Left kidney (tissue), 2 donors: Measurements from ENCODE around the gene ZSCAN5B. TPM values are rescaled to one million over a fixed set of nuclear protein-coding genes. Genes with fewer than 3 reads are reported as not detected.

Source experiments
- DNase-seq: peaks from one replicate; pipeline ENCODE4 v3.0.0-alpha.2; 2013
- polyA plus RNA-seq: library from polyadenylated mRNA; unstranded; fragments of 120-200 nt; gene quantifications from one replicate; pipeline ENCODE4 v1.2.1, GENCODE V29; 2013; ENCODE audit not compliant: insufficient read length

ZSCAN5B gene
- polyA plus RNA-seq, 1 donor = 0.13 TPM

DNA sequence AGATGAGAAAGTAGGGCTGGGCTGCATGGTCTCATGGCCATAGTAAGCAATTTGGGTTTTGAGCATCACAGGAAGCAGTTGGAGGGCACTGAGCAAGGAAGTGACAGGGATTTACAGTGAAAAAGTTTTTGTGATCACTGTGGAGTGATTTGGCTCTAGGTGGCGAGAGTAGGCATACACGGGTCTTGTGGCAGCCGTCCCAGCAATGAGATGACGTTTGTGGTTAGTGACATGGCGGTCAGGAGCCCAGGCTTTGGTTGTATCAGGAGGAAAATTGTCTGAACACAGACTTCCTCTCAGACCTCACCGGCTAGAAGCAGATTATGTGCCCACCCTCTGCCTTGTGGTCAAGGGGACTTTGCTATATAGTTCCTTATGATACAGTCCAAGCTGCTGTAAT is 53.2 kb downstream of the ZSCAN5B start:
- no peak for DNase-seq

DNA sequence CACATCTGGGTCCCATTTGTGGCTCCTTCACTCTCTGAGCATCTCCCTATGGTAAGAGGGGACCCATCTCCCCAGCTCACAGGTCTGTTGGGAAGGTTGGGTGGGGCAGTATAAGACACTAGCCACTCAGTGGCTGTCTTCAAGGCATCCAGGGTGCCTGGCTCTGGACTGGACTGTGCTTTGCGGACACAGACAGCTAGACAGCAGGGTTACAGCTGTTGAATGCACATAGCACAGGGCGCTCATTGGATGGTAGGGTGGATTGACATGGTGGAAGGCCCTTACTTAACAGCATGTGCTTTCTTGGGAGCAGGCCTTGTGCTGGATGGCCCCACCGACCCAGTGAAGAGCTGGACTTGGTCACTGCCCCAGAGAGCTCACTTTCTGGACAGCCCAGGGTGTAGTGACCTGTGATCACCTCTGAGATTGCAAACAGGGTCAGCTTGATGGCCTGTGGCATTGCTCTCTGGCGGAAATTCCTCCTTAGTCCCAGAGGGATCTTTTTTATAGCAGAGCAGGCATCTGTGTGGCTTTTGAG is 54.6 kb downstream of the ZSCAN5B start:
- no peak for DNase-seq

DNA sequence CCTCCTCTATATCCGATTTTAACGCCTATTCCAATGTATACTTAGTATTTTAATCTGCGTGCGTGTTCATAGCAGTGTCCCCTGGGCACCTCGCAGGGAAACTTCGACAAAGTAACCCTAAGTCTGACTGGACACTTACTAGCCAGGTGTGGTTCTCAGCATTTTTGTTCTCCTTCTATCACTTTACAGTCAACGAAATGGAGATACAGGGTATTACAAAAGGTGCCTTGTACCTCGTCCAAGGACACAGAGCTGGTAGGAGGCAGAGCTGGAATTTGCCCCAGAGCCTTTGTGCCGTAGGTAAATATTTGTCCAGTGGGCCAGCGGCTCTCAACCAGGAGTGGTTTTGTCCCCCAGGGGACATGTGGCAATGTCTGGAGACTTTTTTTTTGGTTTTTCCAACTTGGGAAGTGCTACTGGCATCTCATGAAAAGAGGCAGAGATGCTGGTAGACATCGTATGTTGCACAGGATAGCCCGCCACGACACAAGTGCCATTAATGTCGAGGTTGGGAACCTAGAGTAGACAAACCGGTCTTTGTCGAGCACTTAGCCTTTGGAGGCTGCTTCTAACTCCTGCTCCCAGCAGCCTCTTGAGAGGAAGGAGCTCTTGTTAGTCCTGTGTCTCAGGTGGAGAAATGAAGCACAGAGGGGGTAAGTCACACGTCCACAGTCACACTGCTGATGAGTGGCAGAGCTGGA is 55.3 kb downstream of the ZSCAN5B start:
- no peak for DNase-seq

DNA sequence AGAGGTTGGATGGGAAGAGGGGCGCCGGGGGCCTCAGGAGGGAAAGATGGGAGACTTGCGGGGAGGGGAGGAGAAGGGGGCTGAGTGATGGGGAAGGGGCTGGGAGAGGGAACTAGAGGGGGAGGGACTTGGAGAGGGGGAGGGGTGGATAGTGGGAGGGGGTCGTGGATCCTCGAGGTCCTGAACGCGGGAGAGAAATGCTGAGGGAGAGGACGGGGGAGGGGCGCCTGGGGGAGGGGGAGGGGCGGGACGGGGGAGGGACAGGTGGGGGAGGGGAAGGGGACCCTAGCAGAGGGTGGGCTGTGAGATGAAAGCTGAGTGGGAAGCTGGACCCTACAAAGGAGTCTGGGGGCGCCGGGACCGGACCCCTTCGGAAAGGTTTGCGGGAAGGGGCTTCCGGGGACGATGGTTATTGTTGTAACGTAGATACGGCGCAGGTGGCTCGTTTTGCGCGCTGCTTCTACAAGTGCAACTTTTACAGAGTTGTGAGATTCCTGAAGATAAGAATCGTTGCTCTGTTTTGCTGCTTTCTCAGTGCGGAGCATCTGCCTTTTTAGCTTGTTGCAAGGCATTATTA is 56.1 kb downstream of the ZSCAN5B start:
- no peak for DNase-seq

DNA sequence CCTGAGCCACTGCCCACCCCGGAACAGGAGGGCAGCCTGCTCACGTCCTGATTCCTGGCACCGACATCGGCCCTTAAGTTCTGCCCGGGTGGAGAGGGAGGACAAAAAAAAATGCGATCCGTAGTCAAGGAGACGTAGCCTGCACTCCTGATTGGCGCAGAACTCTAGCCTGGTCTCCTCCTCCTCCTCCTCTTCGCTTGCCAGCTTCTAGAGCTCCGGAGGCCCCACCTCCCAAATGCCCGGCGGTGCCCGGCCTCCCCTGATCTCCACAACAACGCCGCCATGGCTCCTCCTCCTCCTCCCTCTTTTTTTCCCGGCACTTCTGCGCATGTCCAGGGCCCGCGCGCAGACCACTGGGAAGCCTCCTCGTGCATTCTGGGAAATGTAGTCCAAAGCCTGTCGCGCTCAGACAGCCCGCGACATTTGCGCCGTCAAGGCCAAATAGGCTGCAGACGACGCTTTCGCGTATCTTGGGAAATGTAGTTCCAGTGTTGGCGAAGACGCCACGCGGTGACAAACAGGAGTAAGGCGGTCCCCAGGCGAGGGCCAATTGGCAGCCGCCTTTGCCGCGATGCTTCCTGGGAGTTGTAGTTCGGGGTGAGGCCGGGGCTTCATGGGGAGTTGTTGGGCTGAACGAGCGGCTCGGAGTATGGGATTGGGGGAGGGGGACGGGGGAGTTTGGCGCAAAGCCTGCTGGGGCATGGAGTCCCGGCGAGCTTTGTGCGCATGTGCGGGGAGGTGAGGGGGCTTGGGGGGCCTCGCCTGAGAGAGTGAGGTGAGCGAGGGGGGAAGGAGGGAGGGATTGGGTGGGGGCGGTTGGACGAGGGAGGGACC is 56.8 kb downstream of the ZSCAN5B start, which contains the start of gene ZNF444:
ZNF444 (plus strand) TSS at position 705 of the 834 bp plus-strand sequence. CDS start 5,625 bp downstream, outside the sequence.
- DNase-seq = peak; percentile 99

DNA sequence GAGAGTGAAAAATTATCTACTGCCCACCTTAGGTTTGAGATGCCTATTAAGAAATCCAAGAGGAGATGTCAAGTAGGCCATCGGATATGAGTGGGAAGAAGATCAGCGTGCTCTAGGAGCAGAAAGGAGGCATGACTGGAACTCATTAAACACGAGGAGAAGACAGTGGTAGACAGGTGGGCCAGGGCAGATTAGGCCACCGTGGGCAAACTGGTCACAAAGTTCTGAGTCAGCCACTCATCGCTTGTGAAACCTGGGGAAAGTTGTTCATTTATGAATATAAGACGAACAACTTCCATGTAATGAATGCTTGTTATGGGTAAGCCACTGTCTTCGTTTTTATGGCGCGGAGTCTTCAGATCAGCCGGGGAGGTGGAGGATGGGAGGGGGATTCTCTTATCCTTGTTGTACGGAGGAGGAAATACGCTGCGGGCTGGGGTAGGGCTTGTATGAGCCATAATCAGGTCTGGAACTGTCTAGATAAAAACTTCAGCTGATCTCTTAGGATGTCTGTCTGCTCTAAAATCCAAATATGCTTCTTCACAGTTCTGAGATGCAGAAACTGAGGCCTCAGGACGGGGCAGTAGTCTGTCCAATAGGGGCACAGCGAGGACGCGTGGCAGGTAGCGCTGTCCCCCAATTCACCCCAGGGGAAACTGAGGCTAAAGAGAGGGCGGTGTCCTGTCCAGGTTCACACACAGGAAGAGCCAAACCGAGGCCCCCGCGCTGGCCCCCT is 57.6 kb downstream of the ZSCAN5B start:
- DNase-seq = no peak

Other genes with a start within 250 kb of the ZSCAN5B start
- 0.03 TPM for gene NLRP8, start 250.0 kb downstream of the ZSCAN5B start, polyA plus RNA-seq
- not detected for gene NLRP5, start 211.0 kb downstream of the ZSCAN5B start, polyA plus RNA-seq
- 10.2 TPM for gene ZNF787, start 76.5 kb downstream of the ZSCAN5B start, polyA plus RNA-seq
- 28.5 TPM for gene ZNF444, start 56.5 kb downstream of the ZSCAN5B start, polyA plus RNA-seq
- gene GALP, start 21.8 kb downstream of the ZSCAN5B start, polyA plus RNA-seq = not detected
- not detected for gene ZSCAN5C, start 4.5 kb upstream of the ZSCAN5B start, polyA plus RNA-seq
- 5.0 TPM for gene EDDM13, start 75.0 kb upstream of the ZSCAN5B start, polyA plus RNA-seq
- 21.3 TPM for gene ZSCAN5A, start 117.1 kb upstream of the ZSCAN5B start, polyA plus RNA-seq
- gene ZNF582, start 195.8 kb upstream of the ZSCAN5B start, polyA plus RNA-seq = 14.8 TPM
- 11.9 TPM for gene ZNF583, start 206.5 kb upstream of the ZSCAN5B start, polyA plus RNA-seq